Esophagus (tissue), 2 donors: ENCODE results near the gene TOX3. TPM values are rescaled to one million over a fixed set of nuclear protein-coding genes. Genes with fewer than 3 reads are reported as not detected.

Experiments used
- H3K27ac ChIP-seq, 2 donors: one replicate each; pipeline ENCODE4 v1.5.1; 2013; ENCODE audit warnings: low read depth in 2 of 2, mild to moderate bottlenecking in 2 of 2, inconsistent platforms in 1 of 2, low read length in 1 of 2, moderate library complexity in 1 of 2
- H3K27me3 ChIP-seq, 2 donors: one replicate each; pipeline ENCODE4 v1.6.1; 2013; ENCODE audit warnings: low read length in 2 of 2, control low read depth in 1 of 2, mild to moderate bottlenecking in 1 of 2; ENCODE audit not compliant: insufficient read depth in 2 of 2, control insufficient read depth in 1 of 2
- H3K36me3 ChIP-seq, 2 donors: one replicate each; pipeline ENCODE4 v1.6.1; 2013; ENCODE audit warnings: low read length in 1 of 2; ENCODE audit not compliant: control insufficient read depth in 2 of 2, insufficient read depth in 2 of 2
- H3K4me1 ChIP-seq, 2 donors: one replicate each; pipeline ENCODE4 v1.6.1; 2013; ENCODE audit warnings: low read length in 1 of 2; ENCODE audit not compliant: control insufficient read depth in 2 of 2, insufficient read depth in 2 of 2
- H3K4me3 ChIP-seq, 2 donors: one replicate each; pipeline ENCODE4 v1.5.1; 2013; ENCODE audit warnings: low read length in 2 of 2, mild to moderate bottlenecking in 2 of 2, low read depth in 1 of 2, moderate library complexity in 1 of 2
- H3K9me3 ChIP-seq, 2 donors: one replicate each; pipeline ENCODE4 v1.6.1; 2013; ENCODE audit warnings: mild to moderate bottlenecking in 2 of 2, low read depth in 1 of 2, low read length in 1 of 2, moderate library complexity in 1 of 2; ENCODE audit not compliant: control insufficient read depth in 2 of 2, insufficient read depth in 1 of 2
- WGBS, 2 donors: extraction: QIAGEN DNeasy Blood & Tissue Kit; methylation state at CpG; one replicate each; pipeline ENCODE4 v1.1.7; 2013; 5-methylcytosine and 5-hydroxymethylcytosine counted together
- polyA plus RNA-seq, 2 donors: library from polyadenylated mRNA; stranded (reverse); fragments of 200-250 nt; gene quantifications; one replicate each; pipeline ENCODE4 v1.2.3, GENCODE V29; 2013
- donor health status: healthy with polysubstance abuse.
- donor health status: Bipolar disorder and iron deficiency.

TOX3 gene
- polyA plus RNA-seq, result under 1 TPM; 0.04 to 0.07 TPM

DNA sequence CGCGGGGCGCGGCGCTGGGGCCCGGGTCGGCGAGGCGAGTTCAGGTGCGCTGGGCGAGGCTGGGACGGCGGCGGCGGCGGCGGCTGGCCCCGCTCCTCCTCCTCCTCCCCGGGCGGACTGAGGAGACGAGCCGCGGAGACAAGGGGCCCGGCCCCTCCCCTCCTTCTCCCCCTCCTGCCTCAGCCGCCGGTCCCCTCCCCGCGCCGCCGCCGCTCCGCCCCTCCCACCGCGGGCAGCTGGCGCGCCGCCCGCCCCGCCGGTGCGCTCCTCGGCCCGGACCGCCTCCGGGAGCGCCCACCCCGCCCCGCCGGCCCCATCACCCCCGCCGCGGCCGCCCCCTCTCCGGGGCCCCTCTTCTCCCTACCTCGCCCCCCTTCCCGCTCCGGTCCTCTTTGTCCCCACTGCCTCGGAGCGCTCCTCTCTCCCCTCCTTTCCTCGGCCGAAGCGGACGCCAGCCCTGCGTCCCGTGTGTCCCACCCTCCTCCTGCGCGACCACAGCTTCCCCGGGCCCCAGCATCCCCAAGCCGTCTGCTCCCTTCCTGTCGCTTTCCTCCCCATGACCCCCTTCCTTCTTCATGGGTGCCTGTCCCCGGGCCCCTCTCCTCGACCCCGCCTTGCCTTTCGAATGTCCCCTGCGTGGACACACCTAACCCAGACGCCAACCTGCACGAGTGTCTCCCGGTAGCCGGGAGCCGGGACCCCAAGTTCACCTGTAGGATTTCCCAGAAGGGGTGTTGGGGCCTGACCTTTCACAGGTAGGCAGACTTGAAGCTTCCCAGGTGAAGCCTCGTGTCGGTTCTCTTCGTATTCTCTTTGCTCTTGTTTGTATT, at the start of gene TOX3:
Gene TOX3 (minus strand): TSS at position 140 of the 830 bp plus-strand sequence. CDS start 420 bp downstream, outside the sequence.
- Histone ChIP-seq H3K27ac (no peak within 1 kb of the TSS), H3K36me3 (no peaks in the 10 kb centered on the region), H3K9me3 (no peaks in the 10 kb centered on the region), H3K4me3 (peak within 1 kb of the TSS; percentile 38 to 54), H3K4me1 (peaks cover 3 to 8% of the 10 kb centered on the region in 2 donors), H3K27me3 (peaks cover 2 to 6% of the 10 kb centered on the region in 2 donors)
- 6 to 7% methylated on average over 35 to 82 of the region's 83 CpGs for WGBS, 2 donors

DNA sequence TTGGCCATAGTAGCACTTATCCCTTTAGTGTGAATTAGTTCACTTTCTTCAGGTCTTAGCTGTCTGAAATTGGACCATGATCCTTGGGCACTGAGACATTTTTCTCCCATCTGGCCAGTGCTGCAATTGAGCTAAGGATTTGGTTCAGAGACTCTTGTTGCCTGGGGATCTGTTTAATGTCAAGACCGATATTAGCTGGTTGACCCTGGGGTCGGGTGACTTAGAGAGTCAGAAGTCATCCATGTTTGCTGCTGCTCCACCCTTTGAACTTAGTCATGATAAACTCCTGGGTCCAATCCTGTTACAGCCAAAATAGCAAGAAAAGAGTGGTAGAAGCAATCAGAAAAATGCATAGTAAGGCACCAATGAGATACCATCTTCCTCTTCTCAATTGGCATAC, 45.8 kb upstream of the TOX3 start:
- no peaks in the 10 kb centered on the region for H3K27me3 ChIP-seq
- no peaks in the 10 kb centered on the region for H3K4me1 ChIP-seq
- no peak overlapping the region for H3K4me3 ChIP-seq
- H3K27ac ChIP-seq, result no peak overlapping the region
- H3K9me3 ChIP-seq, result no peaks in the 10 kb centered on the region
- H3K36me3 ChIP-seq, result no peaks in the 10 kb centered on the region
- 57 to 61% methylated on average over 2 of the region's 2 CpGs for WGBS, 2 donors

DNA sequence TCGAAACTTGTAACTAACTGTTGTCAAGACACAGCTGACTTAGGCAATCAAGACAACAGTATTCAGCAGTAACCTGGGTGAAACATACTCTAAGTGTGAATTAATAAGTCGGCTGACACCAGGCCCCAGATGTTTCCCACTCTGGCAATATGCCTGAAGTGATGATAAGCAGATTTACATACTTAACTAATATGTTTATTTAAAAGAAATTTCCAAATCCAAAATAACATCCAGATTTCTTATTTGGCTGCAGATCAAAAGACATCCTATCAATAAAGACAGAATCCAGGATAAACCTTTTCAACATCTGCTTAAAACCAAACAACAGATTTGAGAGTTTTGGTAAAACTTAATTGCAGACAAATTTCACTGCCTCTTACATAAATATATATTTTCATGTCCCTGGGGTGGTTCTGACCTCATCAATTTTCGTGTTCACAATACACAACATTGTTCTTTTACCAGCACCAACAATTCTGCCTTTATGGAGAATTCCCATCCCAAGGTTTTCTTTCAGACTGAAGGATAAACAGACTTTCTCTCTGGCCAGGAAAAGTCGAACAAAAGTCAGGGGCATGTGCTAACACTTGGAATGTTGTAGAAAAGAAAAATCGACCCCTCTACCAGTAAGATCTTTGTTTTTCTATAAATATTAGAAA, 45.1 kb upstream of the TOX3 start:
- WGBS, 2 donors, result 37 to 38% methylated on average over 5 of the region's 5 CpGs
- Histone ChIP-seq H3K27me3 (no peaks in the 10 kb centered on the region), H3K36me3 (no peaks in the 10 kb centered on the region), H3K4me1 (no peaks in the 10 kb centered on the region), H3K27ac (no peak overlapping the region), H3K9me3 (no peaks in the 10 kb centered on the region), H3K4me3 (no peak overlapping the region)

DNA sequence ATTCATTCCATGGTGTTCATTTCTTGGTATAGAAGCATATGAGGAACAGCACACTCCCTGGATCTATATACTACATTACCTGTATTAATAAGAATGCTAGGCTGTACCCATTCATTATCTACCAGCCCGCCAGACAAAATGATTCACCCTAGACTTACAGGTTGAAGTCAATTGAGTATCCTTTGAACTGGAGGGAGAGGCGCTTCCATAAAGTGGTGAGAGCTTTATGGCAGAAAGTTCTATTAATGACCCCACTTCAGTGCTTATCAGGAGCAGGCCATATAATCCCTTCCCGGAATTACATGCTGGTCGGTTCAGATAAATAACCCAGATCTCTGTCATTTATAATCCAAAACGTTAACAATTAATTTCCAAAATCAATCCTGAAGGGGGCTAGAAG, 44.5 kb upstream of the TOX3 start:
- Histone ChIP-seq H3K9me3 (no peaks in the 10 kb centered on the region), H3K27ac (no peak overlapping the region)
- 60 to 76% methylated on average over 5 of the region's 5 CpGs for WGBS, 2 donors

DNA sequence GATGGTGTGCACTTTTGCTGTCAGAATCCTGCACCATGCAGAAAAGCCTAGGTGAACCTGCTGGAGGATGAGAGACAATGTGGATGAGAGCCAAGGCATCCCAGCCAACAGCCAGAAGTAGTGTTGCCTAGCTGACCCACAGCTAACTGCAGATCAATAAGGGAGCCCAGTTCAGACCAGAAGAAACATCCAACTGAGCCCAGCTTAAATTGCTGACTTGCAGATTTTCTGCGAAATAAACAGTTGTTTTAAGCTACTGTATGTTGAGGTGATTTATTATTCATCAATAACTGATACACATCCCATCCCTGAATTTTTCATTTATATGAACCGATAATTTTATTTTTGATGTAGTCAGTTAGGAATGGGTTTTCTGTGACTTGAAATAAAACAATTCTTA, 39.2 kb upstream of the TOX3 start:
- no peaks in the 10 kb centered on the region for H3K27me3 ChIP-seq
- no peaks in the 10 kb centered on the region for H3K36me3 ChIP-seq
- no peak overlapping the region for H3K27ac ChIP-seq
- WGBS, 2 donors, result 90 to 91% methylated on average over 2 of the region's 2 CpGs
- H3K4me1 ChIP-seq, result no peaks in the 10 kb centered on the region
- no peak overlapping the region for H3K4me3 ChIP-seq
- no peaks in the 10 kb centered on the region for H3K9me3 ChIP-seq

More for the DNA sequence above, 44.5 kb upstream of the TOX3 start:
- Histone ChIP-seq H3K4me3 (no peak overlapping the region), H3K36me3 (no peaks in the 10 kb centered on the region), H3K27me3 (no peaks in the 10 kb centered on the region), H3K4me1 (no peaks in the 10 kb centered on the region)

DNA sequence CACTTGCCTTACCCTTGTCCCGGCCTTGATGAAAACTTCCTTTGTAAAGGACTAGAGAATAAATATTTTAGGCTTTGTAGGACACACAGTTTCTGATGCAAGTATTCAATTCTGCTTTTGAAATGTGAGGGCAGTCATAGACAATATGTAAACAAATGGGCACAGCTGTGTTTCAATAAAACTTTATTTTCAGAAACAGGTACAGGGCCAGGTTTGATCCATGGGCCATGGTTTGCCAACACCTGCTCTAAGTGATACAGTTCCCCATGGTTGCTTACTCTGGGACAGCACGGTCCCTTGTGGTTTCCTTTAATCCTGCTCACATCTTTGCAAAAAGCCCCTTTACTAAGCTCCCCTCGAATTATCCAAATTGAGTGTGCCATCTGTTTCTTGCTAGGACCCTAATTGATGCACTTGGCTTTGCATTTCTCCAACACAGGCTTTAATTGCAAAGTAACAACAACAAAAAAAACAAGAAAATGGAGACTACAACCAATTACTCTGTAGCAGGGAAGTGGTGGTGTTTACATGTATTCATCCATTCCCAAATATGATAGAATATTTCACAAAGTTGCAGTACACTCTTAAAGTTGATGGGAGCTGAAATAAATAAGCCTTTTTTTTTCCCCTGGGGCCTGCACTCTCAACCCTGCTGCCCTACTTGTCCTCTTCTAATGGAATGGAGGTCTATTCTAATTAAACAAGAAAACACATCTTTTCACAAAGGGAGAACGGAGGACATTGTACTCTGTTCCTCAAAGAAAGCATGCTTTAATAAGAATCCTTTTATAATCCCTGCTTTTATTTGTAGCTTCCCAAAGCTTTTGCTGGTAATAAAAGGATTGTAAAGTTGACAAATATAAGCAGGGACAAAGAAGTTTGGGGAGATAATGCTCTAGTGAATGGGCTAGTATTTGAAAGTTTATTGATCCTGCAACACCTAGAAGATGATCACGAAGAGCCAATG, 37.7 kb upstream of the TOX3 start:
- Histone ChIP-seq H3K4me3 (no peak overlapping the region), H3K27ac (no peak overlapping the region), H3K9me3 (no peaks in the 10 kb centered on the region), H3K36me3 (no peaks in the 10 kb centered on the region), H3K4me1 (no peaks in the 10 kb centered on the region), H3K27me3 (no peaks in the 10 kb centered on the region)
- WGBS, 2 donors, result 73 to 79% methylated on average over 5 of the region's 5 CpGs

DNA sequence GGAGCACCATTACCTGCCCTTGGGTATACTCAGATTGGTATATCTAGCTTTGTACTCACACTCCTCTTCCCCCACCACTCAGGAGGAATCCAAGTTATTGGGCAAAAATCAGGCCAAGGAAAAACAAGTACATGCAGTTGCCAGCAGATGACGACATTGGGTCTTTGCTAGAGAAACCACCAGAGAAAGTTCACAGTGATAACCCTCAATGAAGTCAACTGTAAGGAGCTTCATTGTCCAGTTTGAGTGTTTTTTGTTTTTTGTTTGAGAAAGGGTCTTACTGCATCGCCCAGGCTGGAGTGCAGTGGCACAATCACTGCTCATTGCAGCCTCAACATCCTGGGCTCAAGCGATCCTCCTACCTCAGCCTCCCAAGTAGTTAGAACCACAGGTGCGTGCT, 34.6 kb upstream of the TOX3 start:
- no peaks in the 10 kb centered on the region for H3K27me3 ChIP-seq
- no peaks in the 10 kb centered on the region for H3K9me3 ChIP-seq
- H3K4me3 ChIP-seq, result no peak overlapping the region
- WGBS, 2 donors, result 91% methylated on average over 4 of the region's 4 CpGs
- H3K4me1 ChIP-seq, result no peaks in the 10 kb centered on the region
- H3K36me3 ChIP-seq, result no peaks in the 10 kb centered on the region
- no peak overlapping the region for H3K27ac ChIP-seq

DNA sequence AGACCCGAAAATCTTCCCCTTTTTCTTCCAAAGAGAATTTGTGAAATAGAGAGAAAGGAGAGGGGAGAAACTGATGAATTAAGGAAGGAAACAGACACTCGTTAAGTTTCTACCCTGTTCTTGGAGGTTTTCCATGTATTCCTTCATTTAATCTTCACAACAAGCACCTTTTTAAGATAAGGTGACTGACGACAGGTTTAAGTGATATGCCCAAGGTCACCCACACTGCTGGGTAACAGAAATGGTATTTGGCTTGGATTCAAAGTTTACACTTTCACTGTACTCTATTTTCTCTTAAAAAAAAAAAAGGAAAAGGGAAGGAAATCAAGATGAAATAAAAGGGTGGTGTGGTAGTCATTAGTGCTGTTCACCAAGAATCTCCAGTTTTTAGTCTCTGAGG, 33.5 kb upstream of the TOX3 start:
- Histone ChIP-seq H3K9me3 (no peaks in the 10 kb centered on the region), H3K27ac (no peak overlapping the region), H3K27me3 (no peaks in the 10 kb centered on the region), H3K4me1 (no peaks in the 10 kb centered on the region), H3K4me3 (no peak overlapping the region), H3K36me3 (no peaks in the 10 kb centered on the region)
- WGBS, 2 donors, result 61 to 68% methylated on average over 3 of the region's 3 CpGs

DNA sequence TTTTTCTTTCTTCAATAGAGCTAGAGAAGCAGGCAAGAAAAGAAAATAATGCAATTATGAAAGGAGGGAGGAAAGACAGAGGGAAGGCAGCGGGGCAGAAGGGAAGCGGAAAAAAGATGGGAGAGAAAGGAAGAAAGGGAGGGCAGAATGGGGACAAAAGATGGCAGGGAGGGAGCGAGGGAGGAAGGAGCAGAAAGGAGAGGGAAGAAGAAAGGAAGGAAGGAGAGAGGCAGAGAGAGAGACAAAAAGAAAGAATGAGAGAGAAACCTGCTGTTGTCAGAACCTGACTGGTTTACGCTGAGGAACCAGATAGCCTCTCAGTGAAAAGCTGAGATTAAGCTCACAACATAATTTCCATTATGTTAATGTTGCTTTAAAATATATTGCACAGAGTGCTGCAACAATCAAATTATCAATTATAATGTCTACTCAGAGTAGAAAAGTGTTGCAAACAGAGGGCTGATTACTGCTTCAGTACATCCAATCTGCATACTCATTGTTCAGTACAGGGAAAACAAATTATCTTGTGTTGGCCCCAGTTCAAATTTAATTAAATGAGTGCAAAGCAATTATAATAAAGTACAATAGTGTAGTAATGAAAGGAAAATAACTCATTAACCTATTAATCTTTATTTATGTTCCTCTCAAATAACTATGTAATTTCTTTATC, 32.0 kb upstream of the TOX3 start:
- Histone ChIP-seq H3K27me3 (no peaks in the 10 kb centered on the region), H3K9me3 (no peaks in the 10 kb centered on the region), H3K36me3 (no peaks in the 10 kb centered on the region), H3K27ac (no peak overlapping the region), H3K4me1 (no peaks in the 10 kb centered on the region), H3K4me3 (no peak overlapping the region)
- 82 to 90% methylated on average over 4 of the region's 4 CpGs for WGBS, 2 donors
